OCI-M1 (cell line): ENCODE results near the gene SNN.
A peak's percentile ranks its signal among the peaks of the same experiment; 100 is the strongest.

Experiments
- DNase-seq: peaks from one replicate; lab custom pipeline; 2025; lab: John Stamatoyannopoulos, UW

SNN gene

GRCh38 chr16:11699234-11699894 lies 31.1 kb downstream of the SNN start:
- no peak for DNase-seq

- no peak for DNase-seq
Measured at GRCh38 chr16:11700264-11701029, 32.2 kb downstream of the SNN start.

- DNase-seq: peak; percentile 49
Measured at GRCh38 chr16:11705311-11706025, 37.2 kb downstream of the SNN start.

- DNase-seq: no peak
Measured at GRCh38 chr16:11706180-11706742, 38.0 kb downstream of the SNN start.

- no peak for DNase-seq
Measured at GRCh38 chr16:11707679-11708197, 39.5 kb downstream of the SNN start.

- no peak for DNase-seq
Measured at GRCh38 chr16:11708421-11708820, 40.2 kb downstream of the SNN start.

- no peak for DNase-seq
Measured at GRCh38 chr16:11711662-11712061, 43.4 kb downstream of the SNN start.

GRCh38 chr16:11712122-11712521 lies 43.9 kb downstream of the SNN start:
- no peak for DNase-seq

GRCh38 chr16:11715246-11715947 lies 47.1 kb downstream of the SNN start:
- DNase-seq: no peak

- DNase-seq: no peak
Measured at GRCh38 chr16:11716336-11716735, 48.1 kb downstream of the SNN start.

- no peak for DNase-seq
Measured at GRCh38 chr16:11717811-11718210, 49.6 kb downstream of the SNN start.

GRCh38 chr16:11719171-11719570 lies 50.9 kb downstream of the SNN start:
- DNase-seq: no peak

GRCh38 chr16:11719762-11720161 lies 51.5 kb downstream of the SNN start:
- DNase-seq: no peak

- DNase-seq: no peak
Measured at GRCh38 chr16:11721781-11722467, 53.7 kb downstream of the SNN start.

- no peak for DNase-seq
Measured at GRCh38 chr16:11722468-11722808, 54.2 kb downstream of the SNN start.

- no peak for DNase-seq
Measured at GRCh38 chr16:11725457-11725856, 57.2 kb downstream of the SNN start.

- DNase-seq: no peak
Measured at GRCh38 chr16:11726008-11726407, 57.8 kb downstream of the SNN start.

GRCh38 chr16:11727796-11728543 lies 59.7 kb downstream of the SNN start:
- DNase-seq: peak; percentile 72
